ENCODE data around the gene DYNLT4. TPM values are rescaled to one million over a fixed set of nuclear protein-coding genes. Genes with fewer than 3 reads are reported as not detected.

Gene DYNLT4
- polyA plus RNA-seq (2013, experiment 1 of 2): not detected
- polyA plus RNA-seq (2013, experiment 2 of 2): not detected

- peak within 1 kb of the TSS; percentile 100 for H3K27ac ChIP-seq (ENCODE audit: low read depth, low read length, severe bottlenecking)
- H3K4me1 ChIP-seq (ENCODE audit: control insufficient read depth, insufficient read depth, low read length, poor library complexity, severe bottlenecking): peaks cover 83% of the 10 kb centered on the region
- peaks cover 59% of the 10 kb centered on the region for H3K36me3 ChIP-seq (ENCODE audit: control insufficient read depth, insufficient read depth, low read length)
- 70 to 79% methylated on average over 3 to 6 of the region's 7 CpGs for WGBS, 2 experiments (ENCODE audit: insufficient coverage in 2 of 2)
- peak within 1 kb of the TSS; percentile 32 for H3K4me3 ChIP-seq (ENCODE audit: extremely low read depth, insufficient read depth, low read length, poor library complexity, severe bottlenecking)
- H3K9me3 ChIP-seq (ENCODE audit: control insufficient read depth, low read length): no peaks in the 10 kb centered on the region
Measured at GRCh38 chr1:44806704-44807363, at the start of gene DYNLT4. Gene DYNLT4 (minus strand): TSS chr1:44807351. CDS start chr1:44806668, 683 bp downstream.

- WGBS, 2 experiments (ENCODE audit: insufficient coverage in 2 of 2): 63 to 82% methylated on average over 3 to 4 of the region's 7 CpGs
- Histone ChIP-seq H3K4me1 (ENCODE audit: control insufficient read depth, insufficient read depth, low read length, poor library complexity, severe bottlenecking) (no peaks in the 10 kb centered on the region), H3K36me3 (ENCODE audit: control insufficient read depth, insufficient read depth, low read length) (peaks cover 11% of the 10 kb centered on the region), H3K27ac (ENCODE audit: low read depth, low read length, severe bottlenecking) (no peak overlapping the region), H3K9me3 (ENCODE audit: control insufficient read depth, low read length) (no peaks in the 10 kb centered on the region), H3K4me3 (ENCODE audit: extremely low read depth, insufficient read depth, low read length, poor library complexity, severe bottlenecking) (no peak overlapping the region)
Measured at GRCh38 chr1:44855742-44856141, 48.6 kb upstream of the DYNLT4 start.

GRCh38 chr1:44854970-44855369, 47.8 kb upstream of the DYNLT4 start:
- Histone ChIP-seq H3K27ac (ENCODE audit: low read depth, low read length, severe bottlenecking) (no peak overlapping the region), H3K9me3 (ENCODE audit: control insufficient read depth, low read length) (no peaks in the 10 kb centered on the region), H3K4me3 (ENCODE audit: extremely low read depth, insufficient read depth, low read length, poor library complexity, severe bottlenecking) (no peak overlapping the region), H3K36me3 (ENCODE audit: control insufficient read depth, insufficient read depth, low read length) (peaks cover 11% of the 10 kb centered on the region), H3K4me1 (ENCODE audit: control insufficient read depth, insufficient read depth, low read length, poor library complexity, severe bottlenecking) (no peaks in the 10 kb centered on the region)
- WGBS, 2 experiments (ENCODE audit: insufficient coverage in 2 of 2): 92% methylated on average over 1 of the region's 1 CpG; no CpG with 5 or more reads in 1 of the 2 experiments

GRCh38 chr1:44853201-44853600, 46.0 kb upstream of the DYNLT4 start:
- Histone ChIP-seq H3K36me3 (ENCODE audit: control insufficient read depth, insufficient read depth, low read length) (peaks cover 11% of the 10 kb centered on the region), H3K9me3 (ENCODE audit: control insufficient read depth, low read length) (no peaks in the 10 kb centered on the region), H3K4me3 (ENCODE audit: extremely low read depth, insufficient read depth, low read length, poor library complexity, severe bottlenecking) (no peak overlapping the region), H3K4me1 (ENCODE audit: control insufficient read depth, insufficient read depth, low read length, poor library complexity, severe bottlenecking) (no peaks in the 10 kb centered on the region), H3K27ac (ENCODE audit: low read depth, low read length, severe bottlenecking) (no peak overlapping the region)
- 100% methylated on average over 2 to 5 of the region's 6 CpGs for WGBS, 2 experiments (ENCODE audit: insufficient coverage in 2 of 2)

GRCh38 chr1:44851308-44851707, 44.2 kb upstream of the DYNLT4 start:
- H3K4me1 ChIP-seq (ENCODE audit: control insufficient read depth, insufficient read depth, low read length, poor library complexity, severe bottlenecking): no peaks in the 10 kb centered on the region
- peaks cover 5% of the 10 kb centered on the region for H3K36me3 ChIP-seq (ENCODE audit: control insufficient read depth, insufficient read depth, low read length)
- no peak overlapping the region for H3K4me3 ChIP-seq (ENCODE audit: extremely low read depth, insufficient read depth, low read length, poor library complexity, severe bottlenecking)
- H3K27ac ChIP-seq (ENCODE audit: low read depth, low read length, severe bottlenecking): no peak overlapping the region
- no CpG with 5 or more reads among the region's 1 CpG for WGBS, 2 experiments (ENCODE audit: insufficient coverage in 2 of 2)
- H3K9me3 ChIP-seq (ENCODE audit: control insufficient read depth, low read length): no peaks in the 10 kb centered on the region

GRCh38 chr1:44849575-44850132, 42.5 kb upstream of the DYNLT4 start:
- WGBS, 2 experiments (ENCODE audit: insufficient coverage in 2 of 2): 89 to 95% methylated on average over 1 to 2 of the region's 2 CpGs
- H3K4me3 ChIP-seq (ENCODE audit: extremely low read depth, insufficient read depth, low read length, poor library complexity, severe bottlenecking): no peak overlapping the region
- no peaks in the 10 kb centered on the region for H3K4me1 ChIP-seq (ENCODE audit: control insufficient read depth, insufficient read depth, low read length, poor library complexity, severe bottlenecking)
- H3K27ac ChIP-seq (ENCODE audit: low read depth, low read length, severe bottlenecking): no peak overlapping the region
- H3K9me3 ChIP-seq (ENCODE audit: control insufficient read depth, low read length): no peaks in the 10 kb centered on the region
- no peaks in the 10 kb centered on the region for H3K36me3 ChIP-seq (ENCODE audit: control insufficient read depth, insufficient read depth, low read length)

GRCh38 chr1:44848456-44849181, 41.5 kb upstream of the DYNLT4 start:
- Histone ChIP-seq H3K9me3 (ENCODE audit: control insufficient read depth, low read length) (no peaks in the 10 kb centered on the region), H3K4me3 (ENCODE audit: extremely low read depth, insufficient read depth, low read length, poor library complexity, severe bottlenecking) (no peak overlapping the region), H3K27ac (ENCODE audit: low read depth, low read length, severe bottlenecking) (no peak overlapping the region), H3K36me3 (ENCODE audit: control insufficient read depth, insufficient read depth, low read length) (no peaks in the 10 kb centered on the region), H3K4me1 (ENCODE audit: control insufficient read depth, insufficient read depth, low read length, poor library complexity, severe bottlenecking) (no peaks in the 10 kb centered on the region)
- WGBS, 2 experiments (ENCODE audit: insufficient coverage in 2 of 2): 89% methylated on average over 5 of the region's 7 CpGs

GRCh38 chr1:44847845-44848244, 40.7 kb upstream of the DYNLT4 start:
- Histone ChIP-seq H3K27ac (ENCODE audit: low read depth, low read length, severe bottlenecking) (no peak overlapping the region), H3K4me3 (ENCODE audit: extremely low read depth, insufficient read depth, low read length, poor library complexity, severe bottlenecking) (no peak overlapping the region), H3K9me3 (ENCODE audit: control insufficient read depth, low read length) (no peaks in the 10 kb centered on the region), H3K36me3 (ENCODE audit: control insufficient read depth, insufficient read depth, low read length) (no peaks in the 10 kb centered on the region), H3K4me1 (ENCODE audit: control insufficient read depth, insufficient read depth, low read length, poor library complexity, severe bottlenecking) (no peaks in the 10 kb centered on the region)
- 100% methylated on average over 1 of the region's 1 CpG for WGBS, 2 experiments (ENCODE audit: insufficient coverage in 2 of 2)

- WGBS, 2 experiments (ENCODE audit: insufficient coverage in 2 of 2): 100% methylated on average over 1 of the region's 1 CpG; no CpG with 5 or more reads in 1 of the 2 experiments
- Histone ChIP-seq H3K4me3 (ENCODE audit: extremely low read depth, insufficient read depth, low read length, poor library complexity, severe bottlenecking) (no peak overlapping the region), H3K27ac (ENCODE audit: low read depth, low read length, severe bottlenecking) (no peak overlapping the region), H3K9me3 (ENCODE audit: control insufficient read depth, low read length) (no peaks in the 10 kb centered on the region), H3K36me3 (ENCODE audit: control insufficient read depth, insufficient read depth, low read length) (no peaks in the 10 kb centered on the region), H3K4me1 (ENCODE audit: control insufficient read depth, insufficient read depth, low read length, poor library complexity, severe bottlenecking) (no peaks in the 10 kb centered on the region)
Measured at GRCh38 chr1:44846985-44847384, 39.8 kb upstream of the DYNLT4 start.

- 2% methylated on average over 42 to 55 of the region's 72 CpGs for WGBS, 2 experiments (ENCODE audit: insufficient coverage in 2 of 2)
- H3K36me3 ChIP-seq (ENCODE audit: control insufficient read depth, insufficient read depth, low read length): no peaks in the 10 kb centered on the region
- H3K27ac ChIP-seq (ENCODE audit: low read depth, low read length, severe bottlenecking): no peak within 1 kb of the TSS
- H3K4me3 ChIP-seq (ENCODE audit: extremely low read depth, insufficient read depth, low read length, poor library complexity, severe bottlenecking): peak within 1 kb of the TSS; percentile 54
- no peaks in the 10 kb centered on the region for H3K9me3 ChIP-seq (ENCODE audit: control insufficient read depth, low read length)
- H3K4me1 ChIP-seq (ENCODE audit: control insufficient read depth, insufficient read depth, low read length, poor library complexity, severe bottlenecking): no peaks in the 10 kb centered on the region
Measured at GRCh38 chr1:44842862-44843655, 35.9 kb upstream of the DYNLT4 start, which contains the start of gene PTCH2. Gene PTCH2 (minus strand): TSS chr1:44843253. CDS start chr1:44842932, 321 bp downstream.
